ENCODE measurements around the gene PRRC2B.

Gene PRRC2B

DNA sequence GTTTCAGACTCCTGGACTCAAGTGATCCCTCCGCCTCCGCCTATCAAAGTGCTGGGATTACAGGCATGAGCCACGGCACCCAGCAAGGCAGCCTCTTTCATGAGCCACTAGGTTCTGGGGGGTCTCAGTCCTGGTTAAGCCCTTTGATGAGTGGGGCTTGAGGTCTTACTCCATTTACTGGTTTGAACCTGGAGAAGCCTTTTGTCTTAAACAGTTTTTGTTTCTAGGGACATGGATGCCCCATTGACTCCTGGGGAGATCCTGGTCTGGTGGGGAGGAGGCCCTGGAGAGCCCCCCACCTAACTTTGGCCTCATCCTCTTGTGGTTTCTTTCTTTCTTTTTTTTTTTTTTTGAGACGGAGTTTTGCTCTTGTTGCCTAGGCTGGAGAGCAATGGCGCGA lies 6.7 kb downstream of the PRRC2B start:
- no peak for DNase-seq (ENCODE audit: extremely low read depth, low read depth)
- TF ChIP-seq, protein P1, sequence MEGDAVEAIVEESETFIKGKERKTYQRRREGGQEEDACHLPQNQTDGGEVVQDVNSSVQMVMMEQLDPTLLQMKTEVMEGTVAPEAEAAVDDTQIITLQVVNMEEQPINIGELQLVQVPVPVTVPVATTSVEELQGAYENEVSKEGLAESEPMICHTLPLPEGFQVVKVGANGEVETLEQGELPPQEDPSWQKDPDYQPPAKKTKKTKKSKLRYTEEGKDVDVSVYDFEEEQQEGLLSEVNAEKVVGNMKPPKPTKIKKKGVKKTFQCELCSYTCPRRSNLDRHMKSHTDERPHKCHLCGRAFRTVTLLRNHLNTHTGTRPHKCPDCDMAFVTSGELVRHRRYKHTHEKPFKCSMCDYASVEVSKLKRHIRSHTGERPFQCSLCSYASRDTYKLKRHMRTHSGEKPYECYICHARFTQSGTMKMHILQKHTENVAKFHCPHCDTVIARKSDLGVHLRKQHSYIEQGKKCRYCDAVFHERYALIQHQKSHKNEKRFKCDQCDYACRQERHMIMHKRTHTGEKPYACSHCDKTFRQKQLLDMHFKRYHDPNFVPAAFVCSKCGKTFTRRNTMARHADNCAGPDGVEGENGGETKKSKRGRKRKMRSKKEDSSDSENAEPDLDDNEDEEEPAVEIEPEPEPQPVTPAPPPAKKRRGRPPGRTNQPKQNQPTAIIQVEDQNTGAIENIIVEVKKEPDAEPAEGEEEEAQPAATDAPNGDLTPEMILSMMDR (IDR thresholded peaks at IDR 0.05; ENCODE audit: low read depth, low read length), result no peak

DNA sequence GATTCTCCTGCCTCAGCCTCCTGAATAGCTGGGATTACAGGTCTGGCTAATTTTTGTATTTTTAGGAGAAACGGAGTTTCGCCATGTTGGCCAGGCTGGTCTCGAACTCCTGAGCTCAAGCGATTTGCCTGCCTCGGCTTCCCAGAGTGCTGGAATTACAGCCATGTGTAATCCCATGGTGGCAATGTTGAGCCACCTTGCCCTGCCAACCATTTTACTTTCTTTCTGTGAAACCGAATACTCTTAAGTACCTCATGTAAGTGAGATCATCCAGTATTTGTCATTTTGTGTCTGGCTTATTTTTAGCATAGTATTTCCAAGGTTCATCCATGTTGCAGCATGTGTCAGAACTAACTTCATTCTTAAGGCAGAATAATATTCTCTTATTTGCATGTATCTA lies 8.2 kb downstream of the PRRC2B start:
- TF ChIP-seq, protein P1 (IDR thresholded peaks at IDR 0.05; ENCODE audit: low read depth, low read length), result no peak
- no peak for DNase-seq (ENCODE audit: extremely low read depth, low read depth)

DNA sequence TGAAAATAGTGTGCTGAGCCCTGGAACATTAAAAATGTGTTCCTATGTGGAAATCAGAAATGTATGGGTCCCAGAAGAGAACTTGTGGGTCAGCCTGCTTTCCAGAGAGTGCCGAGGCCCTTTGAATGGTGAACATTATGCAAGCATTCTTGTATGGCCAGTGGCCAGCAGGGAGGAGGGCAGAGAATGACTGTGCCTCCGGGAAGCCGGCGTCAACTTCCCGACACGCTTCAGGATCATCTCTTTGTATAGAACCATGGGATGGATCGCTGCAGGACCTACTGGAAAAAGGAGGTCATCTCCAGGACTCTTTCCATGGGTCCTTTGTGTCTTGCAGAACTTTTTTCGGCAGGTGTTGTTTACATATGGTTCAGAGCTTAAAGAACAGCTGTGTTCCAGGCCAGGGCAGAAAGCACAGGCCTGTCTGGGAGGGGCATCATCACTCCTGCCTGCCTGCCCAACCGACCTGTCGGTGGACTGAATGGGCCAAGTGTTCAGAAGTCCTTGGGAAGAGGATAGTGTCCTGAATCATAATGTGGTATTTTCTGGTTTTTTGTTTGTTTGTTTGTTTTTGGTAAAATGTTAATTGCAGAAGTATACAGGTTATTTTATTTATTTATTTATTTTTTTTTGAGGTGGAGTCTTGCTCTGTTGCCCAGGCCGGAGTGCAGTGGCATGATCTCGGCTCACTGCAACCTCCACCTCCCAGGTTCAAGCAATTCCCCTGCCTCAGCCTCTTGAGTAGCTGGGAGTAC lies 9.0 kb downstream of the PRRC2B start:
- TF ChIP-seq, protein P1 (IDR thresholded peaks at IDR 0.05; ENCODE audit: low read depth, low read length), result no peak
- peak; percentile 70 for DNase-seq (ENCODE audit: extremely low read depth, low read depth)

DNA sequence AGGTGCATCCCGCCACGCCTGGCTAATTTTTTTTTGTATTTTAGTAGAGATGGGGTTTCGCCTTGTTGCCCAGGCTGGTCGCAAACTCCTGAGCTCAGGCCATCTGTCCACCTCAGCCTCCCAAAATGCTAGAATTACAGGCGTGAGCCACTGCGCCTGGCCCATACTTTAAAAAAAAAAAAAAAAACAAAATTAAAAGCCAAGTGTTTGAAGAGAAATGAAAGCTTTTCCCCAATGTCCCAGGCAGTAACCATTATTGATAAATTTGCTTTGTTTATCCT lies 9.5 kb downstream of the PRRC2B start:
- TF ChIP-seq, protein P1 (IDR thresholded peaks at IDR 0.05; ENCODE audit: low read depth, low read length), result no peak
- DNase-seq (ENCODE audit: extremely low read depth, low read depth), result no peak

DNA sequence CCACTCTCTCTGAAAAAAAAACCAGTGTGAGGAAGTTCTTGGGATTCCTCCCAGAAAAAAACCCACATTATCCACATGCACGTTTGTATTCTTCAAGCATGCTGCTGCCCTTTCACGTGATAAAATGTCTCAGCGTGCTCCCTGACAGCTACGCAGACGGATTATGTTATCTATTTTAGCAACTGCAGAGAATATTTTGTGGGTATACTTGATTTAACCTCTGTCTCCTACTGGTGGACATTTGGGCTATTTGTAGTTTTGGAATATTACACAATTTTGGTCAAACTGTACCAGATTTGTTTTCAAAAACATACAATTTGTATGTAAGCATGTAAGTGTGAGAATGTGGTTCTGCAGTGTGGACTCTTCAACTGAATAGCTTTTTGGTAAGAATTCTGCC lies 10.7 kb downstream of the PRRC2B start:
- TF ChIP-seq, protein P1 (IDR thresholded peaks at IDR 0.05; ENCODE audit: low read depth, low read length), result no peak; the same call in 1 of the 2 replicates
- no peak for DNase-seq (ENCODE audit: extremely low read depth, low read depth)

DNA sequence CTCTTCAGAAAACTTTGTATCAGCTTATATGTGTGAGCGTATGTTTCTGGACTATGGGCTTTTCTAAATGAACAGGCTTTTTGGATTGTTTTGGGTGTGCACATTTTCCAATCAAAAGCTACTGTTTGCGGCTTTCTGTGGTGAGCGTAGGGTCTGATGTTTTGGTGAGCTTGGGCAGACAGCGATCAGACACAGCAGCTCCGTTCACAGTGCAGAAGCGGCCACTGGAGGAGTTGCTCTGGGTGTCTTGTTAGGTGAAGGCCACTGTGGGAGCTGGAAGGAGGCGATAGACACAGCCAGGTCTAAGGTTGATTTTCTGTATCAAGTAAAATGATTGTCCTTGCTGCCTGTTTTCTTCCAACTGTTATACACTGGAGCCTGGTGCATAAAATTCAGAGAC lies 11.1 kb downstream of the PRRC2B start:
- DNase-seq (ENCODE audit: extremely low read depth, low read depth), result no peak
- TF ChIP-seq, protein P1 (IDR thresholded peaks at IDR 0.05; ENCODE audit: low read depth, low read length), result no peak

DNA sequence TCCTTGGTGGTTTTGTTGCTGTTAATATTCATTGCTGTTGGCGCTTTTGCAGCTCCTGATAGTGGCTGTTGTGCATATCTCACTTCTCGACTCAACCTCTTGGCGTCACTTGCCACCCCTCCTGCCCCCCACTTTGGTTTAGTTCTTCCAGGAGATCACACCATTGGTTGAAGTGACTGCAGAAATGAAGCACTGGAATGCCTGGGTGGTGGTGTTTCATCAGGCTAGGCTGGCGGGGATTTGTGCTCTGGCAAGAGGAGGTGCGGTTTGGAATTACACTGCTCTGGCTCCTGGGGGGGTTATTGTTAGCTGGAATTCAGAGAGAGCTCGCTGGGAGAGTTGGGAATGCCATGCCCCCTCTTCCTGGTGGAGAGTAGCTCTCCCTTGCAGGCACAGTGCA lies 11.5 kb downstream of the PRRC2B start:
- DNase-seq (ENCODE audit: extremely low read depth, low read depth), result no peak
- TF ChIP-seq, protein P1 (IDR thresholded peaks at IDR 0.05; ENCODE audit: low read depth, low read length), result no peak
